Aorta (tissue), 5 donors: ENCODE measurements around the gene SPON2. TPM values are rescaled to one million over a fixed set of nuclear protein-coding genes. Genes with fewer than 3 reads are reported as not detected.

ENCODE experiments used
- ATAC-seq: fragments of 200-7000 bp; cut with Tn5 transposase; one replicate; pipeline ENCODE4 v1.9.1; 2022; ENCODE audit warnings: moderate library complexity; ENCODE audit not compliant: low FRiP score
- DNase-seq, 2 donors: peaks; one replicate each; pipeline ENCODE4 v3.0.0-alpha.2; 2020
- H3K27ac ChIP-seq, 2 donors: one replicate each; pipeline ENCODE4 v1.5.1; 2013; ENCODE audit warnings: low read length in 2 of 2, mild to moderate bottlenecking in 2 of 2, moderate library complexity in 2 of 2, control low read depth in 1 of 2, inconsistent platforms in 1 of 2, low read depth in 1 of 2
- H3K27me3 ChIP-seq, 2 donors: one replicate each; pipeline ENCODE4 v1.6.1; 2013; ENCODE audit warnings: control low read depth in 1 of 2, low read length in 1 of 2, mild to moderate bottlenecking in 1 of 2, moderate library complexity in 1 of 2; ENCODE audit not compliant: insufficient read depth in 2 of 2, control insufficient read depth in 1 of 2
- H3K36me3 ChIP-seq, 2 donors: one replicate each; pipeline ENCODE4 v1.6.1; 2013; ENCODE audit warnings: control low read depth in 1 of 2, low read length in 1 of 2, mild to moderate bottlenecking in 1 of 2; ENCODE audit not compliant: insufficient read depth in 2 of 2, control insufficient read depth in 1 of 2
- H3K4me1 ChIP-seq, 2 donors: one replicate each; pipeline ENCODE4 v1.6.1; 2013; ENCODE audit warnings: low read length in 2 of 2, control low read depth in 1 of 2, mild to moderate bottlenecking in 1 of 2, moderate library complexity in 1 of 2; ENCODE audit not compliant: insufficient read depth in 2 of 2, control insufficient read depth in 1 of 2
- H3K4me3 ChIP-seq, 2 donors: one replicate each; pipeline ENCODE4 v1.5.1; 2013; ENCODE audit warnings: low read length in 2 of 2, control low read depth in 1 of 2, mild to moderate bottlenecking in 1 of 2
- H3K9me3 ChIP-seq: one replicate; pipeline ENCODE4 v1.6.1; 2013; ENCODE audit warnings: mild to moderate bottlenecking, low read length; ENCODE audit not compliant: control insufficient read depth
- WGBS, 2 donors: extraction: QIAGEN DNeasy Blood & Tissue Kit; methylation state at CpG; one replicate each; pipeline ENCODE4 v1.1.7; 2013; 5-methylcytosine and 5-hydroxymethylcytosine counted together
- intact Hi-C, 2 donors: fragments of 100-400 bp; cut with DNase I; formaldehyde crosslinking; loops; one replicate each; pipeline versions ENCODE4 v1.14.2 to v1.15.0; 2022
- polyA plus RNA-seq, 2 donors: library from polyadenylated mRNA; stranded (reverse); fragments of 200-250 nt; gene quantifications; one replicate each; pipeline ENCODE4 v1.2.3, GENCODE V29; 2013
- total RNA-seq, 2 donors: library from RNA; stranded (reverse); fragmentation: NEBNext Ultra II Directional; extraction: Animal tissue kit (Norgen Biotek cat#: 25700); gene quantifications; one replicate each; pipeline ENCODE4 v1.2.1, GENCODE V29; 2021
- donor health status: healthy with polysubstance abuse.
- donor health status: Bipolar disorder and iron deficiency.
- donor health status: DM: no; HTN: no; CAD: no.
- donor health status: DM: no; HTN: no; CAD: no.
- donor health status: DM: yes; HTN: yes; CAD: no.

The SPON2 gene
- total and polyA plus RNA-seq, 4 donors: 4.9 to 40.8 (median 5.5) TPM

DNA sequence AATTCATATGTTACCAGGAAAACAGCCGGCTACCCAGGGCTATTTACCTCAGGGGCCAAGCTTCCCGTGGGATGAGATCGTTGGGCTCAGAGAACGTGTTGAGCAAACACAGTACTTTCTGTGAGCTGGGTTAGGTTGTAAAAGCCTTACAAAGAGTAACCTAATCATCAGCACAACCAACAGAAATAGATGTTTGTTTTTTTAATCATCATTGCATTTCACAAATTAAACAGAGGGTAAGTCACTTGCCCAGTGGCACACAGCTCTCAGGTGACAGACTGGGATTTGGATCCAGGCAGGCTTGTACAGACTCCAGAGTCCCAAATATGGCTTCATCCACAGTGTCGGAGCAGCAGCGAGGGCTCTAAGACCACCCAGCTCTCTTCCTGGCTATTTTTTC lies 20.1 kb downstream of the SPON2 start:
- no peak overlapping the region for H3K4me3 ChIP-seq
- H3K9me3 ChIP-seq: no peaks in the 10 kb centered on the region
- no peak for DNase-seq
- no peak overlapping the region for H3K27ac ChIP-seq
- no peaks in the 10 kb centered on the region for H3K27me3 ChIP-seq
- intact Hi-C loops: no loop called here
- 77 to 81% methylated on average over 6 of the region's 6 CpGs for WGBS, 2 donors
- no peaks in the 10 kb centered on the region for H3K4me1 ChIP-seq
- ATAC-seq: no peak
- no peaks in the 10 kb centered on the region for H3K36me3 ChIP-seq

DNA sequence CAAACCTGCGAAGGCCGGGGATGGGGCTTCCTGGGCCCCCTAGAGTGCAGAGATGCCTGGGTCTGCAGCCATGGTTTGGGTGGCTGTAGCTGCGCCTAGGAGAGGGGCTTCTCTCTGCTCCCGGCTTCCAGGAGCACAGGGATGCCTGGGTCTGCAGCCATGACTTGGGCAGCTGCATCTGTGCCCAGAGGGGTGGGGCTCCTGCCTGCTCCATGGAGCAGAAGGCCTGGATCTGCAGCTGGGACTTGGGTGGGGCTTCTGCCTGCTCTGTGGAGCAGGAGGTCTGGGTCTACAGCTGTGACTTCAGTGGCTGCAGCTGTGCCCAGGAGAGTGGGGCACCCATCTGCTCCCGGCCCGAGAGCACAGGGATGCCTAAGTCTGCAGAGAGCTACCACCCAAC lies 20.8 kb downstream of the SPON2 start:
- ATAC-seq (no peak), DNase-seq (no peak)
- 94 to 95% methylated on average over 6 of the region's 6 CpGs for WGBS, 2 donors
- no peak overlapping the region for H3K4me3 ChIP-seq
- H3K36me3 ChIP-seq: no peaks in the 10 kb centered on the region
- H3K4me1 ChIP-seq: no peaks in the 10 kb centered on the region
- no peaks in the 10 kb centered on the region for H3K27me3 ChIP-seq
- H3K9me3 ChIP-seq: no peaks in the 10 kb centered on the region
- H3K27ac ChIP-seq: no peak overlapping the region
- intact Hi-C loops: no loop called here

DNA sequence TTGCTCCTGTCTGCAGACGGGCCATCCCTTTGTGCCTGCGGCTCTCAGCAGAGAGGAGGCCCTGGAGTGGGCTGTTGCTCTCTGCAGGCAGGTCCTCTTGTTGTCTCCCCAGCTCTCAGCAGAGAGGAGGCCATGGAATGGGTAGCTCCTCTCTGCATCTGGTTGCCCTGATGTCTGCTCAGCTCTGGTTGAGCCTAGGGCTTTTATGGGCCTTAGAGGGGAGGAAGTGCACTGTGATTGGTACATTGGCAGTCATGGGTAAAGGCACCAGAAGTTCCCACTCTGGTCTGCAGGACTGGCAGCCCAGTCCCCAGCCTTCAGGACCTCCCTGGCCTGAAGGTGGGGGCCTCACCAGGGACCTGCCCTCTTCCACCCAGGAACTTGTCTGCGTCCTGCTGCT lies 21.5 kb downstream of the SPON2 start:
- intact Hi-C loops: no loop called here

DNA sequence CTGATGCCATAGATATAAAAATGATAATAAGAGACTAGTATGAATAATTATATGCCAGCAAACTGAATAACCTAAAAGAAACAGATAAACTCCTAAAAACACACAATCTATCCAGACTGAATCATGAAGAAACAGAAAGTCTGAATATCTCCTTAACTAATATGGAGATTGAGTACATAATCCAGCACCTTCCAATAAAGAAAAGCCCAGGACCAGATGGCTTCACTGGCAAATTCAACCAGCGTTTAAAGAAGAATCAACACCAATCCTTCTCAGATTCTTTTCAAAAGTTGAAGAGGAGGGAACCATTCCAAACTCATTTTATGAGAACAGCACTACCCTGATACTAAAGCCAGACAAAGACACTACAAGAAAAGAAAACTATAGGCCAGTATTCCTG lies 32.5 kb downstream of the SPON2 start:
- H3K9me3 ChIP-seq: no peaks in the 10 kb centered on the region
- 73 to 79% methylated on average over 1 of the region's 1 CpG for WGBS, 2 donors
- ATAC-seq (no peak), DNase-seq (no peak)
- H3K4me3 ChIP-seq: no peak overlapping the region
- H3K27me3 ChIP-seq: no peaks in the 10 kb centered on the region
- no peaks in the 10 kb centered on the region for H3K4me1 ChIP-seq
- no peak overlapping the region for H3K27ac ChIP-seq
- intact Hi-C loops: loop anchor here in 1 of 2 donors (10.0 kb wide), 1 partner anchor 105 kb away; the partner anchor contains the start of gene CTBP1
- H3K36me3 ChIP-seq: no peaks in the 10 kb centered on the region

More for the DNA sequence above, 21.5 kb downstream of the SPON2 start:
- Histone ChIP-seq H3K27ac (no peak overlapping the region), H3K36me3 (no peaks in the 10 kb centered on the region), H3K27me3 (no peaks in the 10 kb centered on the region), H3K4me3 (no peak overlapping the region), H3K4me1 (no peaks in the 10 kb centered on the region), H3K9me3 (no peaks in the 10 kb centered on the region)
- WGBS, 2 donors: 72 to 96% methylated on average over 3 of the region's 3 CpGs
- DNase-seq (no peak), ATAC-seq (no peak)

DNA sequence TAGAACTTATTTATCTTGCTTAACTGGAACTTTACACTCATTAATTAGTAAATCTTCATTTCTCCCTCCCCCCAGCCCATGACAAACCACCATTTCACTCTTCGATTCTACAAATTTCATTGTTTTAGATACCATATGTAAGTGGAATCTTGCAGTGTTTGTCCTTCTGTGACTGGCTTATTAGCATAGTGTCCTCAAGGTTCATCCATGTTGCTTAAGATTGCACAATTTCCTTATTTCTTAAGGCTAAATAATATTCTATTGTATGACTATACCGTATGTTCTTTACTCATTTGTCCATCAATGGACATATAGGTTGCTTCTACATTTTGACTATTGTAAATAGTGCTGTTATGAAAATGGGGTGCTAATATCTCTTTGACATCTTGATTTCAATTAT lies 34.5 kb downstream of the SPON2 start:
- Histone ChIP-seq H3K27me3 (no peaks in the 10 kb centered on the region), H3K36me3 (no peaks in the 10 kb centered on the region), H3K27ac (no peak overlapping the region), H3K4me3 (no peak overlapping the region), H3K9me3 (no peaks in the 10 kb centered on the region), H3K4me1 (no peaks in the 10 kb centered on the region)
- intact Hi-C loops: loop anchor here in 1 of 2 donors (10.0 kb wide), 1 partner anchor 107 kb away; the partner anchor contains the start of gene CTBP1
- no peak for ATAC-seq
- WGBS, 2 donors: 84 to 88% methylated on average over 2 of the region's 2 CpGs
- DNase-seq: no peak

DNA sequence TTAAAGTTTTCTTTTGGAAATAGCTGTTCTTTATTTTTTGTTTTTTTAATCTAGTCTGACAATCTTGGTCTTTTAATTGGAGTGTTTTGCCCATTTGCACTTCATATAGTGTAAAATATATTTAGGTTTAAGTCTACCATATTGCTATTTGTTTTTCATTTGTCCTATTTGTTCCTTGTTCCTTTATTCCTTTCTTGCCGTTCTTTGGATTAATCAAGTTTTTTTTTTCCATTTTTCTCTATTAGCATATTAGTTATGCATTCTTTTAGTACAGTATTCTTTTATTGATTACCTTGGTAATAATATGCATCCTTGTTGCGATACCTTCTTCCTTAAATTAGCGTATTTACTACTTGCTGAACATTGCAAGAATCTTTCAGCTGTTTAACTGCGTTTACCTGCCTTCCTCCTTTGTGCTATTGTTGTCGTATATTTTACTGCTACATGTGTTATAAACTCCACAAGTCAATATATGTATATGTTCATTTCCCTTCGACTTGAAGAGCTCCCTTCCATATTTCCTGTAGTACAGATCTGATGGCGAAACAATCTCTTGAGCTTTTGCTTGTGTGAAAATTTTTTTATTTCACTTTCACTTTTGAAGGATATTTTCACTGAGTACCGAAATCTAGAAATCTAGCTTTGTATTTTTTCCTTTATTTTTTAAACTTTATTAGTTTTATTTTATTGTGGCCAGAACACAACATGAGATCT lies 35.2 kb downstream of the SPON2 start:
- no peak for ATAC-seq

DNA sequence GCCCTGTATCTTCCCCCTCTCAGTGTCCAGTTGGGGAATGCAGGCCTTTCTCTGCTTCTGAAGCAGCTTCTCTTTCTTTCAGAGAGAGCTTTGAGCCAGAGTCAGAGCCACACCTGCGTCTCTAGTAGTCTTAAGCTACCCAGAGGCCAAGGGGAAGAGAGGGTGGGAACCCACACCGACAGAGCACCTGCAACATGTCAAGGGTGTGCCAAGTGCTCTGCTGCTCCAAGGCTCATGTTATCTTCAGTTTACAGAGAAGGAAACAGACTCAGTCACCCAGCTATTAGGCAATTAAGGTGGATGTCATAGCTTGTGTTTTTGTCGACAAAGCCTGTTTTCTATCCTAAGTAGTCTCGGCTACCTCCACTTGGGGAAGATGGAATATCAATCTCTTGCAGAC lies 36.3 kb downstream of the SPON2 start:
- Histone ChIP-seq H3K4me1 (no peaks in the 10 kb centered on the region), H3K27ac (no peak overlapping the region), H3K4me3 (no peak overlapping the region), H3K27me3 (no peaks in the 10 kb centered on the region), H3K9me3 (no peaks in the 10 kb centered on the region), H3K36me3 (no peaks in the 10 kb centered on the region)
- intact Hi-C loops: loop anchor here in 1 of 2 donors (10.0 kb wide), 1 partner anchor 109 kb away; the partner anchor contains the start of gene CTBP1
- no peak for DNase-seq
- ATAC-seq: no peak
- 74 to 79% methylated on average over 4 of the region's 4 CpGs for WGBS, 2 donors

More for the DNA sequence above, 35.2 kb downstream of the SPON2 start:
- no peaks in the 10 kb centered on the region for H3K4me1 ChIP-seq
- no peaks in the 10 kb centered on the region for H3K27me3 ChIP-seq
- WGBS, 2 donors: 76 to 82% methylated on average over 8 of the region's 8 CpGs
- H3K4me3 ChIP-seq: no peak overlapping the region
- H3K9me3 ChIP-seq: no peaks in the 10 kb centered on the region
- DNase-seq: no peak
- no peak overlapping the region for H3K27ac ChIP-seq
- intact Hi-C loops: loop anchor here in 1 of 2 donors (10.0 kb wide), 1 partner anchor 108 kb away; the partner anchor contains the start of gene CTBP1
- H3K36me3 ChIP-seq: no peaks in the 10 kb centered on the region

DNA sequence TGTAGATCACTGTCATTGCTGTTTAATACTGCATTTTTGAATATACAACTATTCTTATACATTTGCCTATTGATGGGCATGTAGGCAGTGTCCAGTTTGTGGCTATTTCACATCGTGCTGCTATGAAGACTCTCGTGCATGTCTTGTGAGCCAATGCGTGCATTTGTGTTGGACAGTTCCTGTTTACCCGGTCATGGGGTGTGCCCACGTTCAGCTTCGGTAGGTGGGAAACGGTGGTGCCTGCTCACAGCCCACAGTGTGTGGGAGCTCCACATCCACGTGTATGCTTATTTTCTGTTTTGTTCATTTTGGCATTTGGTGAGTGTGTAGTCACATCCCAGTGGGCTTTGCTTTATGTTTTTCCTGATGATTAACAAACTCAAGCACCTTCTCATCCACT lies 39.4 kb downstream of the SPON2 start:
- H3K4me1 ChIP-seq: no peaks in the 10 kb centered on the region
- DNase-seq: no peak
- ATAC-seq: no peak
- intact Hi-C loops: loop anchor here (5.0 to 10.0 kb wide), 2 partner anchors 112 to 219 kb away; partner anchors contain the start of gene CTBP1 (in 1 of the 2)
- no peaks in the 10 kb centered on the region for H3K9me3 ChIP-seq
- H3K27ac ChIP-seq: no peak overlapping the region
- H3K36me3 ChIP-seq: no peaks in the 10 kb centered on the region
- no peak overlapping the region for H3K4me3 ChIP-seq
- WGBS, 2 donors: 53 to 67% methylated on average over 8 of the region's 8 CpGs
- no peaks in the 10 kb centered on the region for H3K27me3 ChIP-seq
